ENCODE results near the gene SLC7A14.
A peak's percentile ranks its signal among the peaks of the same experiment; 100 is the strongest.

Gene SLC7A14

GRCh38 chr3:170423001-170423615, 162.8 kb downstream of the SLC7A14 start:
- DNase-seq, result no peak

- no peak for DNase-seq
Measured at GRCh38 chr3:170421758-170422157, 164.1 kb downstream of the SLC7A14 start.

- DNase-seq, result no peak
Measured at GRCh38 chr3:170421111-170421641, 164.7 kb downstream of the SLC7A14 start.

GRCh38 chr3:170420307-170420821, 165.5 kb downstream of the SLC7A14 start:
- DNase-seq, result no peak

GRCh38 chr3:170419557-170420087, 166.3 kb downstream of the SLC7A14 start:
- no peak for DNase-seq

GRCh38 chr3:170418422-170419398, 167.2 kb downstream of the SLC7A14 start, which contains the start of gene CLDN11:
Gene CLDN11, plus strand, starts transcription at chr3:170418868. Its CDS starts 199 bp downstream, at chr3:170419067.
- peak; percentile 65 for DNase-seq

- DNase-seq, result no peak
Measured at GRCh38 chr3:170417090-170417489, 168.8 kb downstream of the SLC7A14 start.

- no peak for DNase-seq
Measured at GRCh38 chr3:170414202-170414663, 171.6 kb downstream of the SLC7A14 start.

GRCh38 chr3:170413291-170413690, 172.6 kb downstream of the SLC7A14 start:
- no peak for DNase-seq

- no peak for DNase-seq
Measured at GRCh38 chr3:170410428-170411029, 175.3 kb downstream of the SLC7A14 start.

Data from GOT3 (cell line).